ENCODE measurements around the gene NFIX.
A peak's percentile ranks its signal among the peaks of the same experiment; 100 is the strongest.

The NFIX gene

GRCh38 chr19:12990853-12991252 lies 4.4 kb upstream of the NFIX start:
- DNase-seq = no peak

- DNase-seq = no peak
Observed at GRCh38 chr19:12991296-12991695, 4.0 kb upstream of the NFIX start.

GRCh38 chr19:12992729-12993128 lies 2.5 kb upstream of the NFIX start:
- DNase-seq = no peak

- no peak for DNase-seq
Observed at GRCh38 chr19:12993562-12993961, 1.7 kb upstream of the NFIX start.

DNA sequence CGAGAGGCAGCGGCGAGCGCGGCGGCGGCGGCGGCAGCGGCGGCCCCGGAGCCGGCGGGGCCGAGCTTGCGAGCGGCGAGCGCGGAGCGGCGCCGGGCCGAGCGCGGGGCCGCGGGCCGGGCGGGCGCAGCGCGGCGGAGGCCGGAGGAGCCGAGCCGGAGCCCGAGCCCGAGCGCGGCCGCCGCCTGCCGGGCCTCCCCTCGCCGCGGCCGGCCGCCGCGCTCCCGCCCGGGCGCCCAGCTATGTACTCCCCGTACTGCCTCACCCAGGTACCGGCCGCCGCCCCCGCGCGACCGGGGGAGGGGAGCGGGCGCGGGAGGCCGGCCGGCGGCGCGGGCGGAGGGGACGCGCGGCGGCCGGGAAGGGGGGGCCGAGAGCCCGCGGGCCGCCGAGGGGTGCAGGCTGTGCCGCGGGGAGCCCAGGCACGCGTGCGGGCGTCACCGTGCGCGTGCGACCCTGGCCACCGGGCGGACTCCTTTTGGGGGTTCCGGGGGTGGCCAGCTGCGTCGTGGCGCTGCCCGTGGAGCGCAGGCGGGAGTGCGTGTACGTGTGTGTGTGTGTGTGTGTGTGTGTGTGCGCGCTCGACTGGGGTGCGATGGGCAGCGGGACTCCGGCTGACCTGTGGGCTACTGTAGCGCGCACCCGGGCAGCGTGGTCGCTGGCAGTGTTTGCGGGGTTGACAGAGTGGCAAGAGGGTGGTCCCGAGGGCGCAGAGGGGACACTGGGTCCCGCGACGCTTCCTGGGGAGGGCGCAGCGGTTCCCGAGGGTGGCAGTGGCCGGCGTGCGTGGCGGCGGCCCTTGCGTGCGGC lies 526 bp downstream of the NFIX start:
- DNase-seq = peak in 1 of 2 experiments; percentile 7

- DNase-seq = no peak
Observed at GRCh38 chr19:12996406-12997094, 1.3 kb downstream of the NFIX start.

DNA sequence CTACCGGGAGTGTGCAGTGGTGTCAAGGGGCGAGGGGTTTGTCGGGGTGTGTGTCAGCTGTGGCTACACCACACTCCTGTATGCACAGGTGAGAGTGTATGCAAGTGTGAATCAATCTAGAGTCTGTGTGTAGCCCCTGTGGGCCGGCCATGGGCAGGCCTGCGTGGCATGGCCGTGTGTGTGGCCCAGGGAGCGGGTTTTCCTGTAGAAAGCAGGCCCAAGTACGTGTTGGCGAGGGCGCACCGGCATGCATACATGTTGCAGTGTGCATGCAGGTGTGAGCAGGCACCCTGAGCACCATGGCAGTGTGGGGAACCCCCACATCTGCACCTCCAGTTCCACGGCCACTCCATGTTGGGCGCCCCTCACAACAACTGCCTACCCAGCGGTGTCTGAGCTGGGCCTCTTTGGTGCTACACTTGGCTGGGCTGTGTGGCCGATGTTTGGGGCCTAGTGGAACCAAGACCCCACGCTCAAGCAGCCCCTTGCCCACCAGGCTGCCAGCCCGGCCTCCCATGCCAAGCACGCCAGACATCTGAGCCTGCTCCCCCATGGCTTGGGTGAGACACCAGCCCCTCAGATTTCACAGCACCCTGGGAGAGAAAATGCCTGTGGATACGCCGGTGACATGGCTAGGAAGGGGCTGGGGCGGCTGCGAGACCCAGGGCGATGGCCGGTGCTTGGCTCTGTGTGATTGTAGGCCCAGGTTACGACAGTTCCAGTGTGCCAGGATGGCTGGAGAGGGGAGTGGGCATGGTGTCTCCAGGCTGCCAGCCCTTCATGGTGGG lies 2.1 kb downstream of the NFIX start:
- DNase-seq = no peak

GRCh38 chr19:12997967-12998940 lies 3.0 kb downstream of the NFIX start:
- no peak for DNase-seq

- DNase-seq = no peak
Observed at GRCh38 chr19:13001166-13001501, 5.9 kb downstream of the NFIX start.

- DNase-seq = no peak
Observed at GRCh38 chr19:13001502-13002165, 6.4 kb downstream of the NFIX start.

DNA sequence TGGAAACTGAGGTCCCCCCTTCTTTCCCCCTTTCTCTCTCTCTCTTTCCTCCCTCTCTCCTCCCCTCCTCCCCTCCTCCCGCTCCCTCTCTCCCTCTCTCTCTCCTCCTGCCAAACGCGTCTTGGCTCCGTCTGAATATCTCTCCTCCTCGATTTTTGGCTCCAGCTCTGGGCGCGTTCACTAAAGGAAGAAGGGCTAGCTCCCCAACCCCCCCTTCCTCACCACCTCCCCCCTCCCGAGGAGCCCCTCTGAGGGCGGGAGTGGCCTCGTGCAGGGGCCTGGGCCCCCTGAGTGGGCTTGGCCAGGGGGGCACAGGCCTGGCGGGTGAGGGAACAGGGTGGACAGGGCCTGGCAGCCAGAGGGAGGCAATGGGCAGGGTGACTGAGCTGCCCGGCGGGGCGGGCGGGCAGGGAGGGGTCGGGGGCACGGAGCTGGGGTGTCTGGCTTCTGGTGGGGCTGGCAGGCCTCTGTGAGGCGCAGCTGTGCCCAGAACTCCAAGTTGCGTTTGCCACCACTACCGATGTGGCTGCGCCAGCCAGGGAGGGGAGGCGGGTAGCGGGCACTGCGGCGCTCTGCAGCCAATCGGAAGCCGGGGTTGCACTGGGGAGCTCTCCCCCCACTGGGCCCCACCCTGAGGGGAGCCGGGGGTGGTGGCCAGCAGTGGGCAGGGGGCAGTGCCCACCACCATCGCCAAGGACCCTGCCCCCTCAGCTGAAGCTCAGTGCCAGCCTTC lies 7.1 kb downstream of the NFIX start:
- no peak for DNase-seq

DNA sequence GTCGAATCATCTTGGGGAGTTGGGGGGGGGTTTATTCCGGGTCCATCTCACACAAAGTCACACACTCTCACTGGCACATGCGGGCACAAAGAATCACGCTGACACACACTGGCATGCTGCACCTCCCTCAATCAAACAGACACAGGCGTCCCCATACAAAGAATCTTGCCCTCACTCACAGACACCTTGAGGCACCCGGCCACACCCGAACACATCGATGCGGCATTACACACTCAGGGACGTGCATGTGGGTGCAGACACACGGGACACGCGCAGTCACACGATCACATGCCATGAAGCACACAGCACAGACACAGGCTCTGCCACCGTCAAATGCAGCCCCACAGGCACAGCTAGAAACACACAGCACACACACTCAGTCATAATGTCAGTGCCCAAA lies 7.8 kb downstream of the NFIX start:
- DNase-seq = no peak

GRCh38 chr19:13004273-13004672 lies 9.0 kb downstream of the NFIX start:
- DNase-seq = no peak

GRCh38 chr19:13005253-13005652 lies 10.0 kb downstream of the NFIX start:
- DNase-seq = no peak

DNA sequence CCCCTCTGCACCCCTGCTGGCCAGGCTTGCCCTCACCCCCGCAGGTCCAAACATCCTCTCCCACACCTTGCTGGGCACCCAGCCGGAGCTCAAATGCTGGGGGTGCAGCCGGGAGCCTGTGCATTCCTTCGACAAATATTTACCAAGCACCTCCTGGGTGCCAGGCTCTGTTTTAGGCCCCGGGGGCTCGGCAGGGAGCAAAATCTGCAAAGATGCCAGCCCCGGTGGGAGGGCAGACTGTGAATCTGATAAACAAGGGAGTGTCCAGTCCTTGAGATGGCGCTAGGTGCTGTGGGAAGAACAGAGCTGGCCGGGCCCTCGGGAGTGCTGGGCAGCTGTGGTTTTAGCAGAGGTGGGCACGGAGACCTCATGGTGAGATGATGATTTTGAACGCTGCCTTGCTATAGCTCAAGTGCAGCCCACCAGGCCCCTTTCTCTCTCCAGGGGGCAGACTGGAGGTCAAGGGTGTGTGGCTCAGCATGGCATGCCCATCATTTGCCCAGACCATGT lies 10.6 kb downstream of the NFIX start:
- DNase-seq = no peak

- no peak for DNase-seq
Observed at GRCh38 chr19:13006431-13007281, 11.4 kb downstream of the NFIX start.

GRCh38 chr19:13007292-13008045 lies 12.2 kb downstream of the NFIX start:
- DNase-seq = no peak

GRCh38 chr19:13008926-13009787 lies 13.9 kb downstream of the NFIX start:
- no peak for DNase-seq
